ENCODE results near the gene LUC7L3. TPM values are rescaled to one million over a fixed set of nuclear protein-coding genes. Genes with fewer than 3 reads are reported as not detected.

LUC7L3 gene
- total and polyA plus RNA-seq, 2 of the 13 experiments (the other 11 are each of a cell fraction or from before 2014, with no cell fraction given), result 108 to 120 TPM

- FAIRE-seq, result no peak
- H3K9ac ChIP-seq (ENCODE audit: insufficient read depth, low read depth, low read length), result no peak overlapping the region
- TF ChIP-seq MTF2 (CRISPR knock-in tag; IDR thresholded peaks at IDR 0.05; ENCODE audit: borderline replicate concordance) (no peak), RFXANK (CRISPR knock-in tag; IDR thresholded peaks at IDR 0.05) (no peak), ZMAT3 (CRISPR knock-in tag; conservative IDR thresholded peaks at IDR 0.05) (no peak), ZNF512 (CRISPR knock-in tag; IDR thresholded peaks at IDR 0.05) (no peak), ZNF777 (CRISPR knock-in tag; IDR thresholded peaks at IDR 0.05) (no peak), ZNF382 (CRISPR knock-in tag; IDR thresholded peaks at IDR 0.05; ENCODE audit: borderline replicate concordance) (no peak), YEATS4 (CRISPR knock-in tag; IDR thresholded peaks at IDR 0.05; ENCODE audit: borderline replicate concordance) (no peak), TFDP2 (CRISPR knock-in tag; IDR thresholded peaks at IDR 0.05) (no peak), ZHX1 (CRISPR knock-in tag; IDR thresholded peaks at IDR 0.05; ENCODE audit: low read depth) (no peak), POLR2AphosphoS5 (IDR thresholded peaks at IDR 0.05; ENCODE audit: low read depth, low read length) (no peak)
- TF ChIP-seq, protein P1, sequence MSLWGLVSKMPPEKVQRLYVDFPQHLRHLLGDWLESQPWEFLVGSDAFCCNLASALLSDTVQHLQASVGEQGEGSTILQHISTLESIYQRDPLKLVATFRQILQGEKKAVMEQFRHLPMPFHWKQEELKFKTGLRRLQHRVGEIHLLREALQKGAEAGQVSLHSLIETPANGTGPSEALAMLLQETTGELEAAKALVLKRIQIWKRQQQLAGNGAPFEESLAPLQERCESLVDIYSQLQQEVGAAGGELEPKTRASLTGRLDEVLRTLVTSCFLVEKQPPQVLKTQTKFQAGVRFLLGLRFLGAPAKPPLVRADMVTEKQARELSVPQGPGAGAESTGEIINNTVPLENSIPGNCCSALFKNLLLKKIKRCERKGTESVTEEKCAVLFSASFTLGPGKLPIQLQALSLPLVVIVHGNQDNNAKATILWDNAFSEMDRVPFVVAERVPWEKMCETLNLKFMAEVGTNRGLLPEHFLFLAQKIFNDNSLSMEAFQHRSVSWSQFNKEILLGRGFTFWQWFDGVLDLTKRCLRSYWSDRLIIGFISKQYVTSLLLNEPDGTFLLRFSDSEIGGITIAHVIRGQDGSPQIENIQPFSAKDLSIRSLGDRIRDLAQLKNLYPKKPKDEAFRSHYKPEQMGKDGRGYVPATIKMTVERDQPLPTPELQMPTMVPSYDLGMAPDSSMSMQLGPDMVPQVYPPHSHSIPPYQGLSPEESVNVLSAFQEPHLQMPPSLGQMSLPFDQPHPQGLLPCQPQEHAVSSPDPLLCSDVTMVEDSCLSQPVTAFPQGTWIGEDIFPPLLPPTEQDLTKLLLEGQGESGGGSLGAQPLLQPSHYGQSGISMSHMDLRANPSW (CRISPR knock-in tag; IDR thresholded peaks at IDR 0.05; ENCODE audit: borderline replicate concordance), result no peak
- no peaks in the 10 kb centered on the region for H4K20me1 ChIP-seq (ENCODE audit: insufficient read depth, low read length)
- no peaks in the 10 kb centered on the region for H3K9me3 ChIP-seq (ENCODE audit: low read length)
- no peak overlapping the region for H2AFZ ChIP-seq (ENCODE audit: low read length)
- POLR2A ChIA-PET, result no interaction called here
- CTCF ChIA-PET (ENCODE audit: low intra/inter-chr PET ratio, low total read pairs), result no interaction called here
- in situ Hi-C loops (cut with HindIII; ENCODE audit: extremely low pct_ligation_motif_present, low pct_unique_long_range_greater_than_20kb) (no loop called here), intact Hi-C loops (cut with micrococcal nuclease; ENCODE audit: unreplicated experiment) (no loop called here)
- no peak overlapping the region for H3K4me2 ChIP-seq (ENCODE audit: low read depth, low read length)
- H3K27me3 ChIP-seq (ENCODE audit: control insufficient read depth in 1 of 2, insufficient read depth in 2 of 2, low read length in 2 of 2), result peaks cover 4 to 36% of the 10 kb centered on the region in 2 experiments; a peak in 4 of 5 replicates
- H3K36me3 ChIP-seq (replicated peaks in 1 of 2; ENCODE audit: control insufficient read depth in 1 of 2, insufficient read depth in 2 of 2, low read length in 2 of 2), result no peaks in the 10 kb centered on the region
- H3K27ac ChIP-seq (ENCODE audit: extremely low read length, insufficient read depth, low read length), result no peak overlapping the region
- BruUV-seq (replicated peaks), result no TSS peak
- no peaks in the 10 kb centered on the region for H3K79me2 ChIP-seq (ENCODE audit: insufficient read depth, low read length)
- no peak for ATAC-seq
- H3K4me1 ChIP-seq (ENCODE audit: insufficient read depth, low read length), result peaks cover 21% of the 10 kb centered on the region
- no peak for DNase-seq (ENCODE audit: low spot score)
- WGBS (ENCODE audit: low lambda C conversion rate), result 68% methylated on average over 6 of the region's 6 CpGs
- no peak overlapping the region for H3K4me3 ChIP-seq (replicated peaks in 1 of 3; ENCODE audit: insufficient read depth in 1 of 3, low read depth in 2 of 3, low read length in 3 of 3)
Observed at GRCh38 chr17:50794361-50794760, 75.0 kb downstream of the LUC7L3 start.
